Measurements from ENCODE around the gene TMEM179B.
A peak's percentile ranks its signal among the peaks of the same experiment; 100 is the strongest.
"Not testable (repeated sequence)": the region's sequence is repeated elsewhere in the genome, so short reads cannot be mapped to it uniquely, and the experiment has no call there.

Gene TMEM179B
- total RNA-seq = 22.1 to 30.8 (median 29.5) reads per million in 4 experiments

GRCh38 chr11:62787005-62787759 lies at the start of gene TMEM179B:
Gene TMEM179B (plus strand): TSS chr11:62787402. CDS start chr11:62787432, 30 bp downstream.
- peak; percentile 95 for DNase-seq

- no peak for DNase-seq
These were observed 39.6 kb upstream of the TMEM179B start for GRCh38 chr11:62747475-62748160.

- not testable (repeated sequence) for DNase-seq
These were observed 37.3 kb upstream of the TMEM179B start for GRCh38 chr11:62749931-62750330.

GRCh38 chr11:62752177-62752785 lies 34.9 kb upstream of the TMEM179B start:
- DNase-seq = no peak

- DNase-seq = no peak
These were observed 34.0 kb upstream of the TMEM179B start for GRCh38 chr11:62752994-62753735.

GRCh38 chr11:62753736-62754603 lies 33.2 kb upstream of the TMEM179B start, which contains the start of gene ZBTB3:
Gene ZBTB3 (minus strand): TSS chr11:62754160. CDS start chr11:62753664, 496 bp downstream.
- DNase-seq = peak; percentile 91

- no peak for DNase-seq
These were observed 32.1 kb upstream of the TMEM179B start for GRCh38 chr11:62755086-62755615.

- DNase-seq = no peak
These were observed 29.1 kb upstream of the TMEM179B start for GRCh38 chr11:62757846-62758788.

GRCh38 chr11:62760867-62761227 lies 26.4 kb upstream of the TMEM179B start:
- not testable (repeated sequence) for DNase-seq

- no peak for DNase-seq
These were observed 16.4 kb upstream of the TMEM179B start for GRCh38 chr11:62770778-62771143.

- DNase-seq = peak; percentile 89
These were observed 15.8 kb upstream of the TMEM179B start, which contains the start of gene TAF6L for GRCh38 chr11:62771144-62772021. Gene TAF6L (plus strand): TSS chr11:62771396. CDS start chr11:62775784, 4,388 bp downstream.

GRCh38 chr11:62774407-62774806 lies 12.8 kb upstream of the TMEM179B start:
- DNase-seq = no peak

- DNase-seq = no peak
These were observed 11.6 kb upstream of the TMEM179B start for GRCh38 chr11:62775646-62776045.

GRCh38 chr11:62777389-62777788 lies 9.8 kb upstream of the TMEM179B start:
- DNase-seq = no peak

GRCh38 chr11:62778441-62778840 lies 8.8 kb upstream of the TMEM179B start:
- no peak for DNase-seq

- DNase-seq = no peak
These were observed 4.4 kb upstream of the TMEM179B start for GRCh38 chr11:62782753-62783152.

- peak; percentile 78 for DNase-seq
These were observed 741 bp upstream of the TMEM179B start for GRCh38 chr11:62786318-62787004.

GRCh38 chr11:62788991-62789390 lies 1.8 kb downstream of the TMEM179B start:
- DNase-seq = no peak

GRCh38 chr11:62789576-62789975 lies 2.4 kb downstream of the TMEM179B start:
- DNase-seq = no peak

Data from effector CD8-positive, alpha-beta T cell (primary cell).